ENCODE measurements around the gene PYGM.

Gene PYGM

GRCh38 chr11:64698427-64698826, 61.3 kb downstream of the PYGM start:
- DNase-seq (ENCODE audit: low spot score): no peak
- TF ChIP-seq, protein P1, sequence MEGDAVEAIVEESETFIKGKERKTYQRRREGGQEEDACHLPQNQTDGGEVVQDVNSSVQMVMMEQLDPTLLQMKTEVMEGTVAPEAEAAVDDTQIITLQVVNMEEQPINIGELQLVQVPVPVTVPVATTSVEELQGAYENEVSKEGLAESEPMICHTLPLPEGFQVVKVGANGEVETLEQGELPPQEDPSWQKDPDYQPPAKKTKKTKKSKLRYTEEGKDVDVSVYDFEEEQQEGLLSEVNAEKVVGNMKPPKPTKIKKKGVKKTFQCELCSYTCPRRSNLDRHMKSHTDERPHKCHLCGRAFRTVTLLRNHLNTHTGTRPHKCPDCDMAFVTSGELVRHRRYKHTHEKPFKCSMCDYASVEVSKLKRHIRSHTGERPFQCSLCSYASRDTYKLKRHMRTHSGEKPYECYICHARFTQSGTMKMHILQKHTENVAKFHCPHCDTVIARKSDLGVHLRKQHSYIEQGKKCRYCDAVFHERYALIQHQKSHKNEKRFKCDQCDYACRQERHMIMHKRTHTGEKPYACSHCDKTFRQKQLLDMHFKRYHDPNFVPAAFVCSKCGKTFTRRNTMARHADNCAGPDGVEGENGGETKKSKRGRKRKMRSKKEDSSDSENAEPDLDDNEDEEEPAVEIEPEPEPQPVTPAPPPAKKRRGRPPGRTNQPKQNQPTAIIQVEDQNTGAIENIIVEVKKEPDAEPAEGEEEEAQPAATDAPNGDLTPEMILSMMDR (IDR thresholded peaks at IDR 0.05; ENCODE audit: extremely low read depth, insufficient read depth, missing control alignments): no peak
- in situ Hi-C loops (cut with MboI; ENCODE audit: low pct_unique_long_range_greater_than_20kb, low sequenced_read_pairs, unreplicated experiment): no loop called here

- no peak for DNase-seq (ENCODE audit: low spot score)
- in situ Hi-C loops (cut with MboI; ENCODE audit: low pct_unique_long_range_greater_than_20kb, low sequenced_read_pairs, unreplicated experiment): no loop called here
- TF ChIP-seq, protein P1 (IDR thresholded peaks at IDR 0.05; ENCODE audit: extremely low read depth, insufficient read depth, missing control alignments): no peak
Measured at GRCh38 chr11:64697663-64698375, 62.0 kb downstream of the PYGM start.
